NCI-H510A treated with DMSO at 0.1 percent for 48 hours (cell line): ENCODE measurements around the gene PCDHGA2.
"Not testable (repeated sequence)": the region's sequence is repeated elsewhere in the genome, so short reads cannot be mapped to it uniquely, and the experiment has no call there.

Experiments
- DNase-seq: peaks from one replicate; lab custom pipeline; 2025; lab: John Stamatoyannopoulos, UW

Gene PCDHGA2

DNA sequence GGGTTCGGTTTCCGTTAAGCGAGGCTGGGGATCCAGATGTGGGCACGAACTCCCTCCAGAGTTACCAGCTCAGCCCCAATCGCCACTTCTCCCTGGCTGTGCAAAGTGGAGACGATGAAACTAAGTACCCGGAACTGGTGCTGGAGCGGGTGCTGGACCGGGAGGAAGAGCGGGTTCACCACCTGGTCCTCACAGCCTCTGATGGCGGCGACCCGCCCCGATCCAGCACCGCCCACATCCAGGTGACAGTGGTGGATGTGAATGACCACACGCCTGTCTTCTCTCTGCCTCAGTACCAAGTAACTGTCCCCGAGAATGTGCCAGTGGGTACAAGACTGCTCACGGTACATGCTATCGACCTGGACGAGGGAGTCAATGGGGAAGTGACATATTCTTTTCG, 44.8 kb downstream of the PCDHGA2 start:
- DNase-seq: no peak

DNA sequence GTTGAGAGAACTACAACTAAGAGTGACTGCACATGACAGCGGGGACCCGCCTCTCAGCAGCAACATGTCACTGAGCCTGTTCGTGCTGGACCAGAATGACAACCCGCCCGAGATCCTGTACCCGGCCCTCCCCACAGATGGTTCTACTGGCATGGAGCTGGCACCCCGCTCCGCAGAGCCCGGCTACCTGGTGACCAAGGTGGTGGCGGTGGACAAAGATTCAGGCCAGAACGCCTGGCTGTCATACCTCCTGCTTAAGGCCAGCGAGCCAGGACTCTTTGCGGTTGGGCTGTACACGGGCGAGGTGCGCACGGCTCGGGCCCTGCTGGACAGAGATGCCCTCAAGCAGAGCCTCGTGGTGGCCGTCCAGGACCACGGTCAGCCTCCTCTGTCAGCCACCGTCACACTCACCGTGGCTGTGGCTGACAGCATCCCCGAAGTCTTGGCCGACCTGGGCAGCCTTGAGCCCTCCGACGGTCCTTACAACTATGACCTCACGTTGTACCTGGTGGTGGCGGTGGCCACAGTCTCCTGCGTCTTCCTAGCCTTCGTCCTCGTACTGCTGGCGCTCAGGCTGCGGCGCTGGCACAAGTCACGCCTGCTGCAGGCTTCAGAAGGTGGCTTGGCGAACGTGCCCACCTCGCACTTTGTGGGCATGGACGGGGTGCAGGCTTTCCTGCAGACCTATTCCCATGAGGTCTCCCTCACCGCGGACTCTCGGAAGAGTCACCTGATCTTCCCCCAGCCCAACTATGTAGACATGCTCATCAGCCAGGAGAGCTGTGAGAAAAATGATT, 46.1 kb downstream of the PCDHGA2 start:
- DNase-seq: no peak

DNA sequence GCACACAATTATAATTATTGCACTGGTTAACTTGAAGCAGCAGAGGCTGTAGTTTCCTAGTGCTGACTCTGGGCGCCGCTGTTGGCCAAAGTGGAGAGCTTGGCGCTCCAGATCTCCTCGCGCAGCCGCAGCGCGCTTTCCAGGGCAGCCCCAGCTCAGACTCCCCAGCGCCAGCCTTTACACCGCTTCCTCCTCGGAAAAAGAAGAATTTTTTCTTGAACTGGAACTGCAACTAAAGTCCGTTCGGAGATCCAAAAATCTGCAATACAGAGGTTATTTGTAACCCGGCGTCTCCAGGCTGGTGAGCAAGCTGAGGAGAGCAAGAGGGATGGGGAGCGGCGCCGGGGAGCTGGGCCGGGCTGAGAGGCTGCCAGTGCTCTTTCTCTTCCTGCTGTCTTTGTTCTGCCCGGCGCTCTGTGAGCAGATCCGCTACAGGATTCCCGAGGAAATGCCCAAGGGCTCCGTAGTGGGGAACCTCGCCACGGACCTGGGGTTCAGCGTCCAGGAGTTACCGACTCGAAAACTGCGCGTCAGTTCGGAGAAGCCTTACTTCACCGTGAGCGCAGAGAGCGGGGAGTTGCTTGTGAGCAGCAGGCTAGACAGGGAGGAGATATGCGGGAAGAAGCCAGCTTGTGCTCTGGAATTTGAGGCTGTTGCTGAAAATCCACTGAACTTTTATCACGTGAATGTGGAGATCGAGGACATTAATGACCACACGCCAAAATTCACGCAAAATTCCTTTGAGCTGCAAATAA, 49.2 kb downstream of the PCDHGA2 start, which contains the start of gene PCDHGB4:
TSS of gene PCDHGB4 (plus strand) at position 142 of the 755 bp plus-strand sequence. CDS start at position 329, 187 bp downstream.
- not testable (repeated sequence) for DNase-seq

- DNase-seq: no peak
Observed at GRCh38 chr5:141388661-141389060, 50.1 kb downstream of the PCDHGA2 start.

GRCh38 chr5:141389153-141390042, 50.8 kb downstream of the PCDHGA2 start:
- no peak for DNase-seq

- DNase-seq: no peak
Observed at GRCh38 chr5:141392429-141393198, 54.1 kb downstream of the PCDHGA2 start, which contains the start of gene PCDHGA8. PCDHGA8 (plus strand) TSS chr5:141392633; CDS start chr5:141392814, 181 bp downstream.
